Glutamatergic neuron (in vitro differentiated cells): ENCODE measurements around the gene CDR2L. TPM values are rescaled to one million over a fixed set of nuclear protein-coding genes. Genes with fewer than 3 reads are reported as not detected.

Experiments
- DNase-seq: peaks from one replicate; pipeline ENCODE4 v3.0.0; 2022
- H3K27ac Mint-ChIP-seq: one replicate; pipeline ENCODE4 v1.8.0; 2020; ENCODE audit warnings: mild to moderate bottlenecking, mixed read lengths, inconsistent platforms; ENCODE audit not compliant: unreplicated experiment
- H3K27me3 Mint-ChIP-seq: one replicate; pipeline ENCODE4 v1.8.0; 2020; ENCODE audit warnings: mild to moderate bottlenecking, moderate library complexity, mixed read lengths, inconsistent platforms; ENCODE audit not compliant: unreplicated experiment
- H3K36me3 Mint-ChIP-seq: one replicate; pipeline ENCODE4 v1.8.0; 2020; ENCODE audit warnings: mild to moderate bottlenecking, mixed read lengths, inconsistent platforms; ENCODE audit not compliant: unreplicated experiment
- H3K4me1 Mint-ChIP-seq: one replicate; pipeline ENCODE4 v1.8.0; 2020; ENCODE audit warnings: mild to moderate bottlenecking, low read depth, mixed read lengths, inconsistent platforms; ENCODE audit not compliant: unreplicated experiment
- H3K4me3 Mint-ChIP-seq: one replicate; pipeline ENCODE4 v1.8.0; 2020; ENCODE audit warnings: mild to moderate bottlenecking, mixed read lengths, inconsistent platforms; ENCODE audit not compliant: unreplicated experiment
- H3K9me3 Mint-ChIP-seq: one replicate; pipeline ENCODE4 v1.8.0; 2020; ENCODE audit warnings: mild to moderate bottlenecking, moderate library complexity, mixed read lengths, inconsistent platforms; ENCODE audit not compliant: unreplicated experiment
- total RNA-seq: library from RNA; stranded (reverse); fragmentation: NEBNext Ultra II Directional; extraction: Animal tissue kit (Norgen Biotek cat#: 25700); gene quantifications from one replicate; pipeline ENCODE4 v1.2.1, GENCODE V29; 2021; ENCODE audit not compliant: unreplicated experiment
- TF ChIP-seq, protein P1 (sequence below): fragments of 200-600 bp; sonication (generic); IDR thresholded peaks from one replicate; pipeline ENCODE4 v1.5.0; 2021; ENCODE audit not compliant: partially characterized antibody, unreplicated experiment

Gene CDR2L
- total RNA-seq, 1 donor from 2014 or later = 59.4 TPM

DNA sequence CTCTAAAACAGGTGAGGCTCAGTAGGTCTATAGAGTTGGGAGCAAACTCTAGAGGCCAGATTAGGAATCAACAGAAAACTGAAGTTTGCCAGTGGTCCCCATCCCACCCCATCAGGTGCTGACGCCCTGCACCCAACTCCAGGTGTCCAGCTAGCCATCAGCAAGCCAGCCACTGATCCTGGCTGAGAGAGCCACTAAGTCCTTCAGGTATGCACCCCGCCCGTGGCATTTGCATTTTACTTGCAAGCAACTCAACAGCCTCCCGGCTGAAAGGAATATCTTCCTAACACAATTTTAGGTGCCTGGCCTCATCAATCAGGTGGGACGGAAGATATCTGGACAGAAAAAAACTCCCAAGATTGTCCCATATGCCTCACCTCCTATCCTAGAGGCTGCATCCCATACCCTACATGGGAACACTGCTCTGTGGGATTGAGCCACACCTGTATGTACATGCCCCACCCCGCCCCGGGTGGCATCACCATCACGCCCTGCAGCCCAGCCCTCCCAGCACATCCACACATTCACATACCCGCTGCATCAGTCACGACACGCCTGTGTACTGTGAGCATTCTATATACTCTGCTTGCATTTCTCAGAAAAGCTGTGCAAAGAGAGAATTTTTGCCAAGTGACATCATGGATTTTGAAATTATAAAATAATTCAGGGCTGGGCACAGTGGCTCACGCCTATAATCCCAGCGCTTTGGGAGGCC is 43.5 kb upstream of the CDR2L start:
- H3K27me3 Mint-ChIP-seq = peaks cover 16% of the 10 kb centered on the region

DNA sequence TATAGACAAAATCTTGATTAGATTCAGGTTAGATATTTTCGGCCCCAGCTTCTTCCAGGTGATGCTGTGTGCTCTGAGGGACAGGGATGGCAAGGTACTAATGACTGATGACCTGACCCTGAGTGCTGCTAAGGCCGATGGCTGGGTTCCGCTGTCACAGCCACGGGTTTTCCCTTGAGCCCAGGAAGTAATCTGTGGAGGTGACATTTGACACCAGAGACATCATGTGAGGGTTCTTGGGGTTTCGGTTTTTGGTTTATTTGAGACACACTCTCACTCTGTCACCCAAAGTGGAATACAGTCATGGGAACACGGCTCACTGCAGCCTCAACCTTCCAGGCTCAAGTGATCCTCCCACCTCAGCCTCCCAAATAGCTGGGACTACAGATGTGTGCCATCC is 41.9 kb upstream of the CDR2L start:
- H3K4me1 Mint-ChIP-seq = no peaks in the 10 kb centered on the region
- H3K27me3 Mint-ChIP-seq = peaks cover 13% of the 10 kb centered on the region
- H3K36me3 Mint-ChIP-seq = no peaks in the 10 kb centered on the region
- no peak overlapping the region for H3K4me3 Mint-ChIP-seq
- H3K27ac Mint-ChIP-seq = no peak overlapping the region
- peaks cover 1% of the 10 kb centered on the region for H3K9me3 Mint-ChIP-seq
- TF ChIP-seq, protein P1, sequence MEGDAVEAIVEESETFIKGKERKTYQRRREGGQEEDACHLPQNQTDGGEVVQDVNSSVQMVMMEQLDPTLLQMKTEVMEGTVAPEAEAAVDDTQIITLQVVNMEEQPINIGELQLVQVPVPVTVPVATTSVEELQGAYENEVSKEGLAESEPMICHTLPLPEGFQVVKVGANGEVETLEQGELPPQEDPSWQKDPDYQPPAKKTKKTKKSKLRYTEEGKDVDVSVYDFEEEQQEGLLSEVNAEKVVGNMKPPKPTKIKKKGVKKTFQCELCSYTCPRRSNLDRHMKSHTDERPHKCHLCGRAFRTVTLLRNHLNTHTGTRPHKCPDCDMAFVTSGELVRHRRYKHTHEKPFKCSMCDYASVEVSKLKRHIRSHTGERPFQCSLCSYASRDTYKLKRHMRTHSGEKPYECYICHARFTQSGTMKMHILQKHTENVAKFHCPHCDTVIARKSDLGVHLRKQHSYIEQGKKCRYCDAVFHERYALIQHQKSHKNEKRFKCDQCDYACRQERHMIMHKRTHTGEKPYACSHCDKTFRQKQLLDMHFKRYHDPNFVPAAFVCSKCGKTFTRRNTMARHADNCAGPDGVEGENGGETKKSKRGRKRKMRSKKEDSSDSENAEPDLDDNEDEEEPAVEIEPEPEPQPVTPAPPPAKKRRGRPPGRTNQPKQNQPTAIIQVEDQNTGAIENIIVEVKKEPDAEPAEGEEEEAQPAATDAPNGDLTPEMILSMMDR = no peak
- DNase-seq = no peak

More for the DNA sequence above, 43.5 kb upstream of the CDR2L start:
- Mint-ChIP-seq H3K4me3 (no peak overlapping the region), H3K27ac (no peak overlapping the region), H3K4me1 (no peaks in the 10 kb centered on the region), H3K9me3 (peaks cover 1% of the 10 kb centered on the region), H3K36me3 (no peaks in the 10 kb centered on the region)
- no peak for DNase-seq
- TF ChIP-seq, protein P1 = no peak

DNA sequence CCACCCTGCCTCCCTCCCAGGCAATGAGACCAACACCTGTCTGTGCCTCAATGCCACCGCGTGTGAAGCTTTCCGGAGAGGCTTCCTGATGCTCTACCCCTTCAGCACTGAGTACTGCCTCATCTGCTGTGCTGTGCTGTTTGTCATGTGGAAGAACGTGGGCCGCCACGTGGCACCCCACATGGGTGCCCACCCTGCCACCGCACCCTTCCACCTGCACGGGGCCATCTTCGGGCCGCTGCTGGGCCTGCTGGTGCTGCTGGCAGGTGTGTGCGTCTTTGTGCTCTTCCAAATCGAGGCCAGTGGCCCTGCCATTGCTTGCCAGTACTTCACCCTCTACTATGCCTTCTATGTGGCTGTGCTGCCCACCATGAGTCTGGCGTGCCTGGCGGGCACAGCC is 40.8 kb upstream of the CDR2L start:
- Mint-ChIP-seq H3K4me3 (no peak overlapping the region), H3K27me3 (peaks cover 13% of the 10 kb centered on the region), H3K9me3 (peaks cover 1% of the 10 kb centered on the region), H3K36me3 (no peaks in the 10 kb centered on the region), H3K4me1 (no peaks in the 10 kb centered on the region), H3K27ac (no peak overlapping the region)
- DNase-seq = no peak
- TF ChIP-seq, protein P1 = no peak

DNA sequence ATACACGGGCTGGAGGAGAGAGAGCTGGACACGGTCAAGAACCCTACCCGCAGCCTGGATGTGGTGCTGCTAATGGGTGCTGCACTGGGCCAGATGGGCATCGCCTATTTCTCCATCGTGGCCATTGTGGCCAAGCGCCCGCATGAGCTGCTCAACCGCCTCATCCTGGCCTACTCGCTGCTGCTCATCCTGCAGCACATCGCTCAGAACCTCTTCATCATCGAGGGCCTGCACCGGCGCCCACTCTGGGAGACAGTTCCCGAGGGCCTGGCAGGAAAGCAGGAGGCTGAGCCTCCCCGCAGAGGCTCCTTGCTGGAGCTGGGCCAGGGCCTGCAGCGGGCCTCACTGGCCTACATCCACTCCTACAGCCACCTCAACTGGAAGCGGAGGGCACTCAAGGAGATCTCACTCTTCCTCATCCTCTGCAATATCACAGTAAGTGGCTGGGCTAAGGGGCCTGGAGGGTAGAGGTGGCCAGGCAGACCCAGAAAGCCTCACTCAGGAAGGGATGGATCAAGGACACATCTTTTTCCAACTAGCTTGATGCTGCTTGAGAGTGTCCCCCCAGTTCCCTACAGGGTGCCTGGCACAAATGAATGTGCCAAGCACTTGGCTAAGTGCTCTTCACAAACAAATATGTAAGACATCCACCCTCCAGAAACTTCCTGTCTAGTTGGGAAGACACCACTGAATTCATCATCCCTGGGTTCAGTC is 40.2 kb upstream of the CDR2L start:
- H3K27me3 Mint-ChIP-seq = peaks cover 9% of the 10 kb centered on the region
- no peak for DNase-seq
- H3K4me1 Mint-ChIP-seq = no peaks in the 10 kb centered on the region
- TF ChIP-seq, protein P1 = no peak
- H3K27ac Mint-ChIP-seq = no peak overlapping the region
- H3K9me3 Mint-ChIP-seq = peaks cover 1% of the 10 kb centered on the region
- no peaks in the 10 kb centered on the region for H3K36me3 Mint-ChIP-seq
- no peak overlapping the region for H3K4me3 Mint-ChIP-seq

DNA sequence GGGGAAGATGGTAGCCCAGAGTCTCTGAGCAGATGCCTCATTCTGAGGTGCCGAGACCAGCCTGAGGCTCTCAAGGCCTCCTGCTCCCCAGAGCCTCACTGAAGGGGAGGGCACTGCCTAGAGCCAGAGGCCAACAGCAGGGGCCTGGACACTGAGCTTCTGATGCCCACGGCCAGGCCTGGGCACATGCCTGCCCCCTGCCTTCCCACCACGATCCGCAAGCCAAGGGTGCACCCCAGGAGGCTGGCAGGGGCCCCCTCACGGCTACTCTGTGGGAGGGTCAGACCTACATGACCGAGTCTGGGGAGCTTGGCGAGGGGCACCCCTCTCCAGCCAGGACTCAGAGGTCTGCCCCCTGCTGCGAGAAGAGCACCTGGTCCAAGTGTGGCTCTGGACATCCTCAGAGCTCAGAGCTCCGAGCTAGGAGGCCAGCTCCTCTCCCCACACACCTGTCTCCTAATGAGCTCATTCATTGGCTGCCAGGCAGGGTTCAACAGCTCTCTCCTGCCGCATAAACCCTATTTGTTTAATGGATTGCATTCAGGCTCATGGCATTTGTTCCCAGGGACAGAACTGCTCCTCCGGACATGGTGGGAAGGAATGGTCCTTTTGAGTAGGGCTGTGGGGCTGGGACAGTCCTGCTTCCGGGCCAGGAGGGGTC is 37.8 kb upstream of the CDR2L start:
- Mint-ChIP-seq H3K9me3 (no peaks in the 10 kb centered on the region), H3K36me3 (no peaks in the 10 kb centered on the region), H3K4me1 (no peaks in the 10 kb centered on the region), H3K4me3 (no peak overlapping the region), H3K27me3 (peaks cover 10% of the 10 kb centered on the region), H3K27ac (no peak overlapping the region)
- DNase-seq = no peak
- TF ChIP-seq, protein P1 = no peak
